Measurements from ENCODE around the gene ZNF467.

Gene ZNF467

GRCh38 chr7:149779502-149779805 lies 6.1 kb upstream of the ZNF467 start:
- H3K27ac ChIP-seq (ENCODE audit: low read length): no peak overlapping the region
- no CpG with 5 or more reads among the region's 4 CpGs for WGBS (ENCODE audit: insufficient coverage, insufficient read length)

DNA sequence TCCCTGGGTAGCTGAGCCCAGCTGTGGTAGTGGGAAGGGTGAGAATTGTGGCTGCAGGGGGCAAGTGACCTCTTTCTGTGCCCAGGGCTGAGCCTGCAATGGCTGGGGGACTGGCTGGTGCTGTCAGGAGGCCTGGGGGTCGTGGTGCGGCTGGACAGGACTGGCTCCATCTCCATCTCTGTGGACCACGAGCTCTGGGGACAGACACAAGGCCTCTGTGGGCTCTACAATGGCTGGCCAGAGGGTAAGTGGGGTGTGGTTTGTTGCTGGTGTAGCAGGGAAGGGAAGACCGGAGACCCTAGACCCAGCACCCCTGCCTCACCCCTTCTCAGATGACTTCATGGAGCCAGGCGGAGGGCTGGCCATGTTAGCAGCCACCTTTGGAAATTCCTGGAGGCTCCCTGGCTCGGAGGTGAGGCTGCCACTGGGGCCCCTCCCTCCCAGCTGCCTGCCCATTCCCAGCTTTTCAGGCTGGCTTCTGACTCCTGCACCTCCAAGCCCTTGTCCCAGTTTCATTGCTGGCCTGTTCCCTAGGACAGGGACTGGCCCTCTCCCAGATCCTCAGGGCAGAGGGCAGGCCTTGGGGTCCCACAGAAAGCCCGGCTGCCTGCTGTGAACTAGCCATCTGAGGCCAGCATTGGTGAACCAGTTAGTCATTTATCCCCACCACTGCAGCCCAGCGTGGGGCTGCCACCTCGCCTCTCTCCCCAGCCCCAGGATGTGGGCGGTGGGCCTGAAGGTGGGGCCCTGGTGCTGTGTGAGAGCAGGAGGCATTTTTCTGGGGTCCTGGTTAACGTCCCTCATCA lies 5.5 kb upstream of the ZNF467 start:
- Histone ChIP-seq H3K4me1 (ENCODE audit: control insufficient read depth, insufficient read depth, low read length) (peaks cover 10% of the 10 kb centered on the region), H3K27ac (ENCODE audit: low read length) (no peak overlapping the region), H3K27me3 (ENCODE audit: control insufficient read depth, insufficient read depth, low read length) (peaks cover 16% of the 10 kb centered on the region), H3K36me3 (ENCODE audit: control insufficient read depth, insufficient read depth, low read length) (no peaks in the 10 kb centered on the region; the same call in 1 of the 2 replicates), H3K4me3 (ENCODE audit: low read length) (no peak overlapping the region), H3K9me3 (ENCODE audit: control insufficient read depth, insufficient read depth, low read length) (no peaks in the 10 kb centered on the region)
- no CpG with 5 or more reads among the region's 11 CpGs for WGBS (ENCODE audit: insufficient coverage, insufficient read length)
- DNase-seq (ENCODE audit: low read depth, low spot score): no peak

More at GRCh38 chr7:149779502-149779805, 6.1 kb upstream of the ZNF467 start:
- H3K4me1 ChIP-seq (ENCODE audit: control insufficient read depth, insufficient read depth, low read length): peaks cover 10% of the 10 kb centered on the region
- H3K4me3 ChIP-seq (ENCODE audit: low read length): no peak overlapping the region
- no peak for DNase-seq (ENCODE audit: low read depth, low spot score)
- no peaks in the 10 kb centered on the region for H3K9me3 ChIP-seq (ENCODE audit: control insufficient read depth, insufficient read depth, low read length)
- H3K27me3 ChIP-seq (ENCODE audit: control insufficient read depth, insufficient read depth, low read length): peaks cover 11% of the 10 kb centered on the region
- H3K36me3 ChIP-seq (ENCODE audit: control insufficient read depth, insufficient read depth, low read length): no peaks in the 10 kb centered on the region; the same call in 1 of the 2 replicates

- Histone ChIP-seq H3K4me1 (ENCODE audit: control insufficient read depth, insufficient read depth, low read length) (peaks cover 9% of the 10 kb centered on the region), H3K4me3 (ENCODE audit: low read length) (no peak overlapping the region), H3K27me3 (ENCODE audit: control insufficient read depth, insufficient read depth, low read length) (peaks cover 16% of the 10 kb centered on the region), H3K27ac (ENCODE audit: low read length) (no peak overlapping the region), H3K36me3 (ENCODE audit: control insufficient read depth, insufficient read depth, low read length) (no peaks in the 10 kb centered on the region; the same call in 1 of the 2 replicates), H3K9me3 (ENCODE audit: control insufficient read depth, insufficient read depth, low read length) (no peaks in the 10 kb centered on the region)
- no CpG with 5 or more reads among the region's 5 CpGs for WGBS (ENCODE audit: insufficient coverage, insufficient read length)
- no peak for DNase-seq (ENCODE audit: low read depth, low spot score)
Measured at GRCh38 chr7:149778327-149778637, 4.9 kb upstream of the ZNF467 start.

- H3K36me3 ChIP-seq (ENCODE audit: control insufficient read depth, insufficient read depth, low read length): no peaks in the 10 kb centered on the region
- no peaks in the 10 kb centered on the region for H3K9me3 ChIP-seq (ENCODE audit: control insufficient read depth, insufficient read depth, low read length)
- WGBS (ENCODE audit: insufficient coverage, insufficient read length): no CpG with 5 or more reads among the region's 19 CpGs
- no peak overlapping the region for H3K4me3 ChIP-seq (ENCODE audit: low read length)
- peaks cover 5% of the 10 kb centered on the region; the same call in 1 of the 2 replicates for H3K4me1 ChIP-seq (ENCODE audit: control insufficient read depth, insufficient read depth, low read length)
- no peak overlapping the region for H3K27ac ChIP-seq (ENCODE audit: low read length)
- H3K27me3 ChIP-seq (ENCODE audit: control insufficient read depth, insufficient read depth, low read length): peaks cover 16% of the 10 kb centered on the region
- no peak for DNase-seq (ENCODE audit: low read depth, low spot score)
Measured at GRCh38 chr7:149777551-149778326, 4.4 kb upstream of the ZNF467 start.

DNA sequence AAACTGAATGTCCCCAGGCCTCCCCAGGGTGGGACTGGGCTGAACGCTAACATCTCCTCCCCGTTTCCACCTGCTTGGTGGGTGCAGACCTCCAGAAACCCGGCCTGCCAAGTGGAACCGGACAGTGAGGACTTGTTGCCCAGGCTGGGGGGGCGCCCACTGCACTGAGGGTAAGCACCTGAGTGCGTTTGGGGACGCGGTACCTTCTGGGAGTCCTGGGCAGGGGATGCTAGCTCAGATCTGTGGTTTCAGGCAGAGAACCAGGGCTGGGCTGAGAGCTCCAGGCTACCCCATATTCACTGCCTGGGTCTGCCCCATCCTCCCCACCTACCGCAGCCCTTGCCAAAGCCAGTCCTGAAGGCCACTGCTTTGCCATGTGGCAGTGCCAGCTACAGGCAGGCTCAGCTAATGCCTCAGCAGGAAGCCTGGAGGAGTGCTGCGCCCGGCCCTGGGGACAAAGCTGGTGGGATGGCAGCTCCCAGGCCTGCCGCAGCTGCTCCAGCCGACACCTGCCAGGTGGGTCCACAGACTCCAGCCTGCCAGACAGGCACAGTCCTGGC lies 3.5 kb upstream of the ZNF467 start:
- 0 out of 2 replicates have a peak, but pooled peaks cover 2% of the 10 kb centered on the region for H3K4me1 ChIP-seq (ENCODE audit: control insufficient read depth, insufficient read depth, low read length)
- H3K4me3 ChIP-seq (ENCODE audit: low read length): no peak overlapping the region
- WGBS (ENCODE audit: insufficient coverage, insufficient read length): no CpG with 5 or more reads among the region's 13 CpGs
- no peaks in the 10 kb centered on the region for H3K9me3 ChIP-seq (ENCODE audit: control insufficient read depth, insufficient read depth, low read length)
- H3K27me3 ChIP-seq (ENCODE audit: control insufficient read depth, insufficient read depth, low read length): peaks cover 16% of the 10 kb centered on the region
- no peak overlapping the region for H3K27ac ChIP-seq (ENCODE audit: low read length)
- H3K36me3 ChIP-seq (ENCODE audit: control insufficient read depth, insufficient read depth, low read length): no peaks in the 10 kb centered on the region
- no peak for DNase-seq (ENCODE audit: low read depth, low spot score)

GRCh38 chr7:149776289-149776688 lies 2.9 kb upstream of the ZNF467 start:
- H3K36me3 ChIP-seq (ENCODE audit: control insufficient read depth, insufficient read depth, low read length): no peaks in the 10 kb centered on the region
- no peaks in the 10 kb centered on the region for H3K9me3 ChIP-seq (ENCODE audit: control insufficient read depth, insufficient read depth, low read length)
- no peak for DNase-seq (ENCODE audit: low read depth, low spot score)
- peaks cover 16% of the 10 kb centered on the region for H3K27me3 ChIP-seq (ENCODE audit: control insufficient read depth, insufficient read depth, low read length)
- no peak overlapping the region for H3K27ac ChIP-seq (ENCODE audit: low read length)
- H3K4me3 ChIP-seq (ENCODE audit: low read length): no peak overlapping the region
- no CpG with 5 or more reads among the region's 12 CpGs for WGBS (ENCODE audit: insufficient coverage, insufficient read length)
- H3K4me1 ChIP-seq (ENCODE audit: control insufficient read depth, insufficient read depth, low read length): 0 out of 2 replicates have a peak, but pooled peaks cover 2% of the 10 kb centered on the region

- Histone ChIP-seq H3K9me3 (ENCODE audit: control insufficient read depth, insufficient read depth, low read length) (no peaks in the 10 kb centered on the region), H3K4me3 (ENCODE audit: low read length) (no peak overlapping the region), H3K4me1 (ENCODE audit: control insufficient read depth, insufficient read depth, low read length) (0 out of 2 replicates have a peak, but pooled peaks cover 2% of the 10 kb centered on the region), H3K36me3 (ENCODE audit: control insufficient read depth, insufficient read depth, low read length) (no peaks in the 10 kb centered on the region), H3K27ac (ENCODE audit: low read length) (no peak overlapping the region), H3K27me3 (ENCODE audit: control insufficient read depth, insufficient read depth, low read length) (peaks cover 26% of the 10 kb centered on the region)
- no CpG with 5 or more reads among the region's 5 CpGs for WGBS (ENCODE audit: insufficient coverage, insufficient read length)
- DNase-seq (ENCODE audit: low read depth, low spot score): no peak
Measured at GRCh38 chr7:149775176-149775556, 1.8 kb upstream of the ZNF467 start.

- WGBS (ENCODE audit: insufficient coverage, insufficient read length): no CpG with 5 or more reads among the region's 27 CpGs
- peak overlapping the region; percentile 54; the same call in 1 of the 2 replicates for H3K4me3 ChIP-seq (ENCODE audit: low read length)
- 0 out of 2 replicates have a peak, but pooled peaks cover 2% of the 10 kb centered on the region for H3K4me1 ChIP-seq (ENCODE audit: control insufficient read depth, insufficient read depth, low read length)
Measured at GRCh38 chr7:149774237-149775175, 1.1 kb upstream of the ZNF467 start.

DNA sequence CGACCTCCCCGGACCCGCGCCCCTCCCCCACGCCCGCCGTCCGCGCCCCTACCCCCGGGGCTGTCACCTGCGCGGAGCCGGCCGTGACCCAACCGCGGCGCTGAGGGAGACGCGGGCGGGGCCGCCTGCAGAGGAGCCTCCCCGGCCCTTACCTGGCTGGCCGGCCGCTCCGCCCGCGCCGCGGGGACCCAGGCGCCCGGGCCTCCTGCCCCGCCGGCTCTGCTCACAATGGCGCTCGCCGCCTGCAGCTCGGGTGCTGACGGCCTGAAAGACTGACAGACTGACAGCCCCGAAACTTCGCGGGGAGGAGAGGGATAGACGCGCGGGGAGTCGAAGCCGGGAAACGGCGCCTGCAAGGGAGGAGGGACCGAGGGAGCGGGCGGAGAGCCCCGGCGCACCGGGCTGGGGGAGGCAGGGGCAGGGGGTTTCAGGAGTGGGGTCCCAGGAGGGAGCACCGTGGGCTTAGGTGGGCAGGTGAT lies 393 bp downstream of the ZNF467 start:
- no CpG with 5 or more reads among the region's 55 CpGs for WGBS (ENCODE audit: insufficient coverage, insufficient read length)
- Histone ChIP-seq H3K4me1 (ENCODE audit: control insufficient read depth, insufficient read depth, low read length) (0 out of 2 replicates have a peak, but pooled peaks cover 2% of the 10 kb centered on the region), H3K27me3 (ENCODE audit: control insufficient read depth, insufficient read depth, low read length) (peaks cover 43% of the 10 kb centered on the region), H3K36me3 (ENCODE audit: control insufficient read depth, insufficient read depth, low read length) (no peaks in the 10 kb centered on the region), H3K27ac (ENCODE audit: low read length) (no peak overlapping the region), H3K9me3 (ENCODE audit: control insufficient read depth, insufficient read depth, low read length) (no peaks in the 10 kb centered on the region), H3K4me3 (ENCODE audit: low read length) (peak overlapping the region; percentile 54; the same call in 1 of the 2 replicates)
- no peak for DNase-seq (ENCODE audit: low read depth, low spot score)

More at GRCh38 chr7:149774237-149775175, 1.1 kb upstream of the ZNF467 start:
- peaks cover 29% of the 10 kb centered on the region for H3K27me3 ChIP-seq (ENCODE audit: control insufficient read depth, insufficient read depth, low read length)
- DNase-seq (ENCODE audit: low read depth, low spot score): no peak
- H3K36me3 ChIP-seq (ENCODE audit: control insufficient read depth, insufficient read depth, low read length): no peaks in the 10 kb centered on the region
- H3K9me3 ChIP-seq (ENCODE audit: control insufficient read depth, insufficient read depth, low read length): no peaks in the 10 kb centered on the region
- no peak overlapping the region for H3K27ac ChIP-seq (ENCODE audit: low read length)

All from iPS DF 6.9 (cell line).